Measurements from ENCODE around the gene PRKCE. TPM values are rescaled to one million over a fixed set of nuclear protein-coding genes. Genes with fewer than 3 reads are reported as not detected.

PRKCE gene
- total and polyA plus RNA-seq, 2 experiments from 2014 or later, result 0.94 to 1.2 TPM

DNA sequence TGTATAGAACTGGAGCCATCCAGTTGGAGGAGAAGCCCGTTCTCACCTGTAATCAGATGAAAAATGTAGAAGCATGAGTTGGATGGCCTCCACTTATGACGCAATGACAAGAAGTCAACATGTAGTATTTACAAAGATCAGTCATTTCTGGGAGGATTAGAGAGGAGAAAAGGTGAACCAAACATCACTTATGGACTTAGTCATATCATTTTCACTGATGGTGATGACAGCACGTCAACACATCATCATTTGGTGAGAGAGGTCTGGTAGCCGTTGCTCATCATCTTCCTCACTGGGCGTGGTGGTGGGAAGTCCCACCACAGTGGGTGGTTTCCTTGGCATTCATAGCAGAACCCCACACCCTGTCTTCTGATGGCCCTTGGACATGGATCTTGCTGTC, 381.5 kb downstream of the PRKCE start (continued):
- no peak for TF ChIP-seq REST (IDR thresholded peaks at IDR 0.05; ENCODE audit: unreplicated experiment)
- no peak for TF ChIP-seq STAT1 (IDR thresholded peaks at IDR 0.05; ENCODE audit: unreplicated experiment)
- TF ChIP-seq CTCF (conservative IDR thresholded peaks at IDR 0.05; ENCODE audit: low read depth in 2 of 2), result no peak

- Histone ChIP-seq H3K4me2 (no peak overlapping the region), H3K27ac (ENCODE audit: low read depth) (no peak overlapping the region), H4K20me1 (replicated peaks; ENCODE audit: insufficient read depth) (no peaks in the 10 kb centered on the region), H3K27me3 (ENCODE audit: insufficient read depth) (no peaks in the 10 kb centered on the region), H3K4me1 (ENCODE audit: insufficient read depth) (no peaks in the 10 kb centered on the region), H3K36me3 (ENCODE audit: insufficient read depth) (no peaks in the 10 kb centered on the region), H3K79me2 (replicated peaks; ENCODE audit: insufficient read depth) (no peaks in the 10 kb centered on the region), H3F3A (replicated peaks; ENCODE audit: low read depth) (no peaks in the 10 kb centered on the region), H3K9me2 (ENCODE audit: insufficient read depth) (peaks cover 14% of the 10 kb centered on the region; the same call in 1 of the 2 replicates), H2AFZ (no peak overlapping the region), H3K4me3 (no peak overlapping the region)
- no peak for ATAC-seq
- no peaks in the 10 kb centered on the region; the same call in 1 of the 3 replicates for H3K9me3 Mint-ChIP-seq
- H3K4me3 Mint-ChIP-seq, result no peak overlapping the region
- no peaks in the 10 kb centered on the region for H3K27me3 Mint-ChIP-seq (ENCODE audit: insufficient read depth, low read depth, poor library complexity)
- DNase-seq (ENCODE audit: low spot score), result no peak
- peaks cover 9% of the 10 kb centered on the region; the same call in 2 of the 3 replicates for H3K4me1 Mint-ChIP-seq
- H3K36me3 Mint-ChIP-seq (ENCODE audit: low read depth), result no peaks in the 10 kb centered on the region
- no peak overlapping the region for H3K27ac Mint-ChIP-seq
- TF ChIP-seq ZNF114 (CRISPR knock-in tag; IDR thresholded peaks at IDR 0.05), result no peak
- no peak for TF ChIP-seq EZH2 (IDR thresholded peaks at IDR 0.05; ENCODE audit: low read depth, unreplicated experiment)
- no peak for TF ChIP-seq ZNF462 (CRISPR knock-in tag; IDR thresholded peaks at IDR 0.05)
- no peak for TF ChIP-seq ETS1 (IDR thresholded peaks at IDR 0.05)
- no peak for TF ChIP-seq JUNB (IDR thresholded peaks at IDR 0.05; ENCODE audit: unreplicated experiment)
- TF ChIP-seq REST (IDR thresholded peaks at IDR 0.05; ENCODE audit: unreplicated experiment), result no peak
- TF ChIP-seq NANOG (IDR thresholded peaks at IDR 0.05; ENCODE audit: borderline replicate concordance), result no peak
Measured at GRCh38 chr2:46034535-46034934, 383.1 kb downstream of the PRKCE start.
